ENCODE data around the gene SPHKAP. TPM values are rescaled to one million over a fixed set of nuclear protein-coding genes. Genes with fewer than 3 reads are reported as not detected.
A peak's percentile ranks its signal among the peaks of the same experiment; 100 is the strongest.

The SPHKAP gene
- total RNA-seq, 1 experiment from 2014 or later: 10.3 TPM

DNA sequence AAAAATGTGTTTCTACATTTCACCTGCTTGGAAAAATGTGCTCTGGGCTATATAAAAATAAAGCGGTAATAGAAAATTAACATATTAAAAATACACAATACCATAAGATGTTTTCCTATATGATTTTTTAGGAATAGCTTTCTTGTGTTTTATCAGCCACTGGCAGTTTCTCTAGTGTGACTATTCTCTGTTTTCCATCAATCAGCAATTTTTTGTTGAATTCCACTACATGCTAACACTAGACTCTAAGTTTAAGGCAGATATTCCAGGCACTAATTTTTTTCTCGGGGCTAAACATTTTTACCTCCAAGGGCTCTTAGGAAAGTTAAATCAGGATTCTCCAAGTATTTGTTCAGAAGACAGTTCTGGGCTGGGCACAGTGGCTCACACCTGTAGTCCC lies 140.5 kb downstream of the SPHKAP start:
- POLR2A ChIA-PET (ENCODE audit: low non-redundant PET): no interaction called here
- BruUV-seq (replicated peaks): no TSS peak
- no peak for DNase-seq (ENCODE audit: low spot score)
- CTCF ChIA-PET: no interaction called here
- Histone ChIP-seq H3K36me3 (ENCODE audit: insufficient read depth, low read length, poor library complexity, severe bottlenecking) (no peaks in the 10 kb centered on the region), H3K4me3 (ENCODE audit: low read depth, low read length, poor library complexity, severe bottlenecking) (no peak overlapping the region), H3K27me3 (replicated peaks; ENCODE audit: insufficient read depth, low read depth, low read length, poor library complexity) (no peaks in the 10 kb centered on the region), H3K27ac (ENCODE audit: low read depth, low read length, poor library complexity, severe bottlenecking) (no peak overlapping the region), H3K4me1 (ENCODE audit: insufficient read depth, low read length, poor library complexity, severe bottlenecking) (no peaks in the 10 kb centered on the region), H3K9me3 (ENCODE audit: low read depth, low read length, poor library complexity, severe bottlenecking) (no peaks in the 10 kb centered on the region)
- TF ChIP-seq EZH2 (IDR thresholded peaks at IDR 0.05; ENCODE audit: borderline replicate concordance, low read depth, low read length, poor library complexity, severe bottlenecking): no peak
- TF ChIP-seq, protein P1, sequence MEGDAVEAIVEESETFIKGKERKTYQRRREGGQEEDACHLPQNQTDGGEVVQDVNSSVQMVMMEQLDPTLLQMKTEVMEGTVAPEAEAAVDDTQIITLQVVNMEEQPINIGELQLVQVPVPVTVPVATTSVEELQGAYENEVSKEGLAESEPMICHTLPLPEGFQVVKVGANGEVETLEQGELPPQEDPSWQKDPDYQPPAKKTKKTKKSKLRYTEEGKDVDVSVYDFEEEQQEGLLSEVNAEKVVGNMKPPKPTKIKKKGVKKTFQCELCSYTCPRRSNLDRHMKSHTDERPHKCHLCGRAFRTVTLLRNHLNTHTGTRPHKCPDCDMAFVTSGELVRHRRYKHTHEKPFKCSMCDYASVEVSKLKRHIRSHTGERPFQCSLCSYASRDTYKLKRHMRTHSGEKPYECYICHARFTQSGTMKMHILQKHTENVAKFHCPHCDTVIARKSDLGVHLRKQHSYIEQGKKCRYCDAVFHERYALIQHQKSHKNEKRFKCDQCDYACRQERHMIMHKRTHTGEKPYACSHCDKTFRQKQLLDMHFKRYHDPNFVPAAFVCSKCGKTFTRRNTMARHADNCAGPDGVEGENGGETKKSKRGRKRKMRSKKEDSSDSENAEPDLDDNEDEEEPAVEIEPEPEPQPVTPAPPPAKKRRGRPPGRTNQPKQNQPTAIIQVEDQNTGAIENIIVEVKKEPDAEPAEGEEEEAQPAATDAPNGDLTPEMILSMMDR (conservative IDR thresholded peaks at IDR 0.05; ENCODE audit: low read depth, low read length): no peak
- intact Hi-C loops (cut with micrococcal nuclease; ENCODE audit: unreplicated experiment): no loop called here

DNA sequence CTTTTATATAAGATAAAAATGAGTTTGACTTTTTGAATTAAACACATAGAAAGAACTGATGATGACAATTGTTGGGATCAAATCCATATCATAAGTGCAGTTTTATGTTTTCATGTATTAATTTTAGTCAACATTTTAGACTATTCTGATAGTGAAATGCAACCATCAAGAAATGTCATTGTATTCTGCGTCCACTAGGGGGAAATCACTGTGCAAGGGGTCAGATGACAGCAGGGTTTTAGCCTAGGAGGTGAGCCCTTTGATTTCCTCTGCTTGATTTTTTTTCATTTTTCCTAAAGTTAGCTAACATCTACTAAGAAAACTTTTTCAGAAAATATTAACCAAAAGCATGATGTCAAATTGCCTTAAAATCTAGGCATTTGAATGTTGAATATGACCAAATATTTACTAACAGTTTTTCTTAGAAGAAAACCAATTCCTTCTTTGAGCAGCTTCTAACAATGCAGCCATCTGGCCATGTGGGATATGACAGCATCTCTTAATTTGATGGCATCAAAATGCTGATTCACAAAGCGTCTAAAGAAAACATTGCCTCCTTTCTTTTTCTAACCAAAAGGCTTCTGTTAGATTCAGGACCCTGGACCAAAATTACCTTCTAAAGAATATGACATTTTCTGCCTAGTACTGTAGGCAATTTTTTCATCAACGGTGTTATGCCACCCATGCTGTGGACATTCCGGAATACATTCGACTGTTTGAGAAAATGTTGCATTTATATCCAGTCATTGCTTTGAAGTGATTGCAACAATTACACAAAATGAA lies 141.5 kb downstream of the SPHKAP start:
- intact Hi-C loops (cut with micrococcal nuclease; ENCODE audit: unreplicated experiment): no loop called here
- no peaks in the 10 kb centered on the region for H3K36me3 ChIP-seq (ENCODE audit: insufficient read depth, low read length, poor library complexity, severe bottlenecking)
- BruUV-seq (replicated peaks): no TSS peak
- H3K27me3 ChIP-seq (replicated peaks; ENCODE audit: insufficient read depth, low read depth, low read length, poor library complexity): no peaks in the 10 kb centered on the region
- TF ChIP-seq, protein P1 (conservative IDR thresholded peaks at IDR 0.05; ENCODE audit: low read depth, low read length): peak; percentile 77
- TF ChIP-seq EZH2 (IDR thresholded peaks at IDR 0.05; ENCODE audit: borderline replicate concordance, low read depth, low read length, poor library complexity, severe bottlenecking): no peak
- peak; percentile 69 for DNase-seq (ENCODE audit: low spot score)
- H3K4me1 ChIP-seq (ENCODE audit: insufficient read depth, low read length, poor library complexity, severe bottlenecking): no peaks in the 10 kb centered on the region
- H3K27ac ChIP-seq (ENCODE audit: low read depth, low read length, poor library complexity, severe bottlenecking): no peak overlapping the region
- H3K4me3 ChIP-seq (ENCODE audit: low read depth, low read length, poor library complexity, severe bottlenecking): no peak overlapping the region
- H3K9me3 ChIP-seq (ENCODE audit: low read depth, low read length, poor library complexity, severe bottlenecking): no peaks in the 10 kb centered on the region
- ChIA-PET POLR2A (ENCODE audit: low non-redundant PET) (no interaction called here), CTCF (no interaction called here)

DNA sequence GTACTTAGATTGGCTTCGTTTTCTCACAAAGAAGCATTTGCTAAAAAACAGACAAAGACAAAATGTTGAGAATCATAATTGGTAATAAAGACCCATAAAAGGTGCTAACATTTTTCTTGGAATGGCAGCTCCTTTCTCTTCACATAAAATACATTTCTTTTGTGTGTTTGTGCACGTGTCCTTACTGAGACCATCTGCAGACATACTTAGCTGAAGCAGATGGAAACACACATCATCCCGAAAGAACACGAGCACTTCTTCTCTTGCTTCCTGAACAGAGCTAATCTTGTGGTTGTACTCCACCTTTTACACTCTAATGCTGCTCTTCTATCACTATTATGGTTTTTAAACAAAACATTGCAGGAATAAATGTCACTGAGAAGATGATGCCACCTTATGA lies 142.5 kb downstream of the SPHKAP start:
- BruUV-seq (replicated peaks): no TSS peak
- no peak for DNase-seq (ENCODE audit: low spot score)
- no peaks in the 10 kb centered on the region for H3K4me1 ChIP-seq (ENCODE audit: insufficient read depth, low read length, poor library complexity, severe bottlenecking)
- CTCF ChIA-PET: no interaction called here
- TF ChIP-seq, protein P1 (conservative IDR thresholded peaks at IDR 0.05; ENCODE audit: low read depth, low read length): no peak
- no peak for TF ChIP-seq EZH2 (IDR thresholded peaks at IDR 0.05; ENCODE audit: borderline replicate concordance, low read depth, low read length, poor library complexity, severe bottlenecking)
- no peaks in the 10 kb centered on the region for H3K27me3 ChIP-seq (replicated peaks; ENCODE audit: insufficient read depth, low read depth, low read length, poor library complexity)
- intact Hi-C loops (cut with micrococcal nuclease; ENCODE audit: unreplicated experiment): no loop called here
- H3K36me3 ChIP-seq (ENCODE audit: insufficient read depth, low read length, poor library complexity, severe bottlenecking): no peaks in the 10 kb centered on the region
- H3K9me3 ChIP-seq (ENCODE audit: low read depth, low read length, poor library complexity, severe bottlenecking): no peaks in the 10 kb centered on the region
- H3K4me3 ChIP-seq (ENCODE audit: low read depth, low read length, poor library complexity, severe bottlenecking): no peak overlapping the region
- no peak overlapping the region for H3K27ac ChIP-seq (ENCODE audit: low read depth, low read length, poor library complexity, severe bottlenecking)
- POLR2A ChIA-PET (ENCODE audit: low non-redundant PET): no interaction called here
